ENCODE data around the gene SIGLEC7.

The SIGLEC7 gene

GRCh38 chr19:51116736-51117286 is 25.3 kb upstream of the SIGLEC7 start:
- no peak for DNase-seq (ENCODE audit: low spot score)

GRCh38 chr19:51119101-51119500 is 23.0 kb upstream of the SIGLEC7 start:
- no peak for DNase-seq (ENCODE audit: low spot score)

GRCh38 chr19:51119611-51120010 is 22.5 kb upstream of the SIGLEC7 start:
- DNase-seq (ENCODE audit: low spot score) = no peak

GRCh38 chr19:51120160-51120559 is 21.9 kb upstream of the SIGLEC7 start:
- no peak for DNase-seq (ENCODE audit: low spot score)

GRCh38 chr19:51121257-51121656 is 20.8 kb upstream of the SIGLEC7 start:
- no peak for DNase-seq (ENCODE audit: low spot score)

- no peak for DNase-seq (ENCODE audit: low spot score)
These were observed 19.8 kb upstream of the SIGLEC7 start for GRCh38 chr19:51122112-51122981.

GRCh38 chr19:51123381-51123800 is 18.7 kb upstream of the SIGLEC7 start:
- DNase-seq (ENCODE audit: low spot score) = no peak

- no peak for DNase-seq (ENCODE audit: low spot score)
These were observed 18.3 kb upstream of the SIGLEC7 start for GRCh38 chr19:51123802-51124201.

GRCh38 chr19:51124216-51124615 is 17.9 kb upstream of the SIGLEC7 start:
- DNase-seq (ENCODE audit: low spot score) = no peak

GRCh38 chr19:51124729-51125128 is 17.4 kb upstream of the SIGLEC7 start, which contains the start of gene SIGLEC9:
SIGLEC9 (plus strand) TSS chr19:51124906; CDS start chr19:51124975, 69 bp downstream.
- peak; percentile 48 for DNase-seq (ENCODE audit: low spot score)

GRCh38 chr19:51125421-51126075 is 16.6 kb upstream of the SIGLEC7 start:
- DNase-seq (ENCODE audit: low spot score) = no peak

GRCh38 chr19:51127032-51127431 is 15.1 kb upstream of the SIGLEC7 start:
- no peak for DNase-seq (ENCODE audit: low spot score)

GRCh38 chr19:51127755-51128154 is 14.3 kb upstream of the SIGLEC7 start:
- peak; percentile 53 for DNase-seq (ENCODE audit: low spot score)

- DNase-seq (ENCODE audit: low spot score) = no peak
These were observed 13.9 kb upstream of the SIGLEC7 start for GRCh38 chr19:51128227-51128626.

GRCh38 chr19:51129716-51130115 is 12.4 kb upstream of the SIGLEC7 start:
- no peak for DNase-seq (ENCODE audit: low spot score)

- peak; percentile 50 for DNase-seq (ENCODE audit: low spot score)
These were observed 10.1 kb upstream of the SIGLEC7 start for GRCh38 chr19:51131780-51132680.

GRCh38 chr19:51135004-51135403 is 7.1 kb upstream of the SIGLEC7 start:
- DNase-seq (ENCODE audit: low spot score) = no peak

GRCh38 chr19:51135986-51136762 is 5.9 kb upstream of the SIGLEC7 start:
- no peak for DNase-seq (ENCODE audit: low spot score)

- peak; percentile 50 for DNase-seq (ENCODE audit: low spot score)
These were observed 5.1 kb upstream of the SIGLEC7 start for GRCh38 chr19:51136851-51137551.

- DNase-seq (ENCODE audit: low spot score) = no peak
These were observed 4.2 kb upstream of the SIGLEC7 start for GRCh38 chr19:51137792-51138425.
